GM21529 (cell line): ENCODE measurements around the gene METTL5.
"Not testable (repeated sequence)": the region's sequence is repeated elsewhere in the genome, so short reads cannot be mapped to it uniquely, and the experiment has no call there.

ENCODE experiments used
- ATAC-seq: cut with Tn5 transposase; IDR thresholded peaks from one replicate; pipeline ENCODE4 v1.9.1; 2021; ENCODE audit not compliant: unreplicated experiment

METTL5 gene

DNA sequence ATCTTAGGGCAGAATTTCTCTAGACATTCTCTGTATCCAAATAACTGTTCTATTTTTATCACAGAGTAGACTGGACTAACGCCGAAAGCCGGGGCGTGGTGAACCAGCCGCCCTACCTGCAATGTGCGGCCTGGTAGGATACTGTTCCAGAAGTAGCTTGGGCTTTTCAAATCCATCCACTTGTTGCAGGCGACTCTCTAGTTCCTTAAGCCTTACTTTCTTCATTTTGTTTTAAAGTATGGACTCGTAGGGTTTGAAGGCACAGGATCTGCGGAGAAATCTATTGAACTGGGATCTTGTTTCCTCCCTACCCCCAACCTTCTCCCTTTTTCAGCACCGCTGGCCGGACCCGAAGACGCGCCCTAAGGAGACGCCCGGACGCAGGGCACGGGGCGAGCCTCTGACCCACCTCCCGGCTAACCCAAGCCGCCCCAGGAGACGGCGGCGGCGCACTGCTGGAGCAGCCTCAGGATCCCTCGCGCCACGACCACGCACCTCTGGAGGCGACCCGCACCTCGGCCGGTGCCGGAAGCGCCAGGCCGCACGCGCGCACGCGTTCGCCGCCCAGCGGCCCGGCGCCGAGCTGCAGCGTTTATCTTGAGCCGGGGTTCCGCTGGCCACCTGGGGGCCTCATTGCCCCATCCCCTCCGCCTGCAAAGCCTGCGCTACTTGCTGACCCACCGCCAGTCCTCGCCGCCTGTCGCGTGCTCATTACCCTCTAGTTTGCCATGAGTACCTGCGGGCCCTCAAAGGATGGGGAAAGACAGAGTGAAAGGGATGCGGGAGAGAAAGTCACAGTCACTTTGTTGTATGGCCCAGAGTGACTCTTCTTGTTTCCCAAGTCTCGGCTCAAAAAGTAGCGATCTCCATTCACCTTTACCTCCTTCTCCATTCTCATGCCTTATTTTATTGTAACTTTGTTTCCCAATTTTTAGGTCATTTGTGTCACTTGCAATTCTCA is at the start of gene METTL5:
TSS of gene METTL5 (minus strand) at position 533 of the 961 bp plus-strand sequence. CDS start at position 225, 308 bp downstream.
- ATAC-seq = peak; percentile 58

DNA sequence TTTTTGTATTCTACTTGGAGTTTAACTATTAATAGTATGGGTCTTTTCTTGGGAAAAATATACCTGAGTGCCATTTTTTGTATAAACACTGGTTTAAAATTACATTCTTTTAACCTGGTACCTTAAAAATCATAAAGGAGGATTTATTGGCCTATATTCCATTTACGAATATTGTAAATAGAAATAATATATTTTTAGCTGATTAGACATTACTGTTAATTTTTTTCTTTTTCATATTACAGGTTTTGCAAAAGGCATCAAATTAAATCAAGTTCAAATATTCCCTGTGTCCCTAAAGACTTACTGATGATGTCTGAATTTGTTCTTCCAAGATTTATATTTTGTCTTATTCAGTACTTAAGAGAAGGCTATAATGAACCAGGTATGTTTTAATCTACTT is 47.3 kb upstream of the METTL5 start:
- ATAC-seq = no peak

DNA sequence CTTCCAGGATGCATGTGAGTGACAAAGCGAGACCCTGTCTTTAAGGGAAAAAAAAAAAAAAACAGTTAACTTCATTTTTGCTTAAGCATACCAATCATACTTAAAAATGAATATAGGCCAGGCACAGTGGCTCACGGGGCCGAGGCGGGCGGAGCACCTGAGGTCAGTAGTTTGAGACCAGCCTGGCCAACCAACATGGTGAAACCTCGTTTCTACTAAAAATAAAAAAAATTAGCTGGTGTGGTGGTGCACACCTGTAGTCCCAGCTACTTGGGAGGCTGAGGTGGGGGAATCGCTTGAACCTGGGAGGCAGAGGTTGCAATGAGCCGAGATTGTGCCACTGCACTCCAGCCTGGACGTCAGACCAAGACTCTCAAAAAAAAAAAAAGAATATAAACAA is 46.7 kb upstream of the METTL5 start:
- ATAC-seq = not testable (repeated sequence)

DNA sequence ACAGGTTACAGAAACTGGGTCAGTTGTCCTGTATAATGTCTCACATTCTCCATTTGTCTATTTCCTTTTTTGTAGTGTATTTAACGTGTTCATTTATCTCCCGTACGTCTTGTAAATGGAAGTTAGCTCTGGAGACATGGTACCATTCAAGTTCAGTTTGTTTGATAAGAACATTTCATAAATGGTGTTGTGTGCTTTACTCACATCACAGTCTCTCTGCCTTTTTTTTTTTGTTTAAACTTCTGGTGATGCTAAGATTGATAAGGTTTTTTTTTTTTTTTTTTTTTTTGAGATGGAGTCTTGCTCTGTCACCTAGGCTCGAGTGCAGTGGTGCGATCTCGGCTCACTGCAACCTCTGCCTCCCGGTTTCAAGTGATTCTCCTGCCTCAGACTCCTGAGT is 44.2 kb upstream of the METTL5 start:
- no peak for ATAC-seq

DNA sequence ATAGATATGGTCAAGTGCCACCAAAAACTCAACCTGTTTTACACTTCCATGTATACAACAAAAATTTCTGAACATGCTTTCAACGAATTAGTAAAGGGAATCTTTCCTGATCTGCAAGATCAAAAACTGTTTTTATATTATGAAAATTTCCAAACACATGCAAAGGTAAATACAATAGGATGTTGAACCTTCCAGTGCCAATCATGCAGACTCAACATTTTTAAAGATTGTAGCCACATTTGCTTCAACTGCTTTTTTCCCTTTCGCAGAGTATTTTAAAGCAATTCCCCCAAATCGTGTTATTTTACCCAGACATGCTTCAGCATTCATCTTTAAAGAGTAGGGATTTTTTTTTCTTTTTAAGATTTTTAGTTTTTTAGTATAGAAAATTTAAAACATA is 42.9 kb upstream of the METTL5 start:
- ATAC-seq = no peak

DNA sequence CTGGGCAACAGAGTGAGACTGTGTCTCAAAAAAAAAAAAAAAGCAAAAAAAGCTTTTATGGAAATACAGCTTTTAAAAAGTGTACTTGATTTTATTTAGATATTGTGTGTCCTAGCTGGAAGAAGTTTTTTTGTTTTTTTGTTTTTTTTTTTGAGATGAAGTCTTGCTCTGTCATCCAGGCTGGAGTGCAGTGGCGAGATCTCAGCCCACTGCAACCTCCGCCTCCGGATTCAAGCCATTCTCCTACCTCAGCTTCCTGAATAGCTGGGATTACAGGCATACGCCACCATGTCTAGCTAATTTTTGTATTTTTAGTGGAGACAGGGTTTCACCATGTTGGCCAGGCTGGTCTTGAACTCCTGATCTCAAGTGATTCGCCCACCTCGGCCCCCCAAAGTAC is 41.5 kb upstream of the METTL5 start:
- not testable (repeated sequence) for ATAC-seq

DNA sequence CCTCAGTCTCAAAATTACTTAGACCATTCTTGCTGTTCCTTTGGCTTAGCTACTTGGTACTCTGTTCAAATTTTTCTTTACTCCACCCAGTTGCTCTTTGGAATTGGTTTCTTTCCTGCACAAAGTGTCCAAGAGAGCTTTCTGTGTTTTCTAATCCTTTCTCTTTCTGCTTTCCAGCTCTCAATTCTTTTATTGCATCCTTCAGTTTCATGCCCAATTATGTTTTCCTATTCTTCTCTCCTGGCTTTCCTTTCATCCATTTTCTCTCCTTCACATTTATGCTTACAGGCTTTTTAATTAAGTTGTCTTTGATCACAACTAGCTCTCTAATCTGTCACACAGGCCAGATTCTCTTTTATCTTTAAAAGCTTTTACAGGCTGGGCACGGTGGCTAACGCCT is 40.8 kb upstream of the METTL5 start:
- ATAC-seq = no peak

DNA sequence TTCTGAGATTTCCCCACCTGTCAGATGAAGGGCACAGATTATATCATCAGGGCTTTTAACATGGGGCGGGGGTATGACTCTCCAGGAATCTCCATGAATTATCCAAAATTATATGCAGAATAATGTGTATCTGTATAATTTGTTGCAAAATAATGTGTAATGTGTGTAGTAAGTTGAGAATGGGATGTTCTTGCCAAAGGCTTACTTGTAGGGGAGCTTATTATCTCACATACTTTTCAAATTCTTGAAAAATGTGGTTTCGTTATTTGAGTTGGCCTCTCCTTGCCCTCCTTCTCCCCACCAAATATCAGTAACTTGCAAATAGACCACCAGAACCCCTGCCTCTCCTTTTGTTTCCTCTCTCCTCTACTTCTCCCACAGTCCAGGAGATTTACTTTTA is 38.1 kb upstream of the METTL5 start:
- ATAC-seq = no peak

DNA sequence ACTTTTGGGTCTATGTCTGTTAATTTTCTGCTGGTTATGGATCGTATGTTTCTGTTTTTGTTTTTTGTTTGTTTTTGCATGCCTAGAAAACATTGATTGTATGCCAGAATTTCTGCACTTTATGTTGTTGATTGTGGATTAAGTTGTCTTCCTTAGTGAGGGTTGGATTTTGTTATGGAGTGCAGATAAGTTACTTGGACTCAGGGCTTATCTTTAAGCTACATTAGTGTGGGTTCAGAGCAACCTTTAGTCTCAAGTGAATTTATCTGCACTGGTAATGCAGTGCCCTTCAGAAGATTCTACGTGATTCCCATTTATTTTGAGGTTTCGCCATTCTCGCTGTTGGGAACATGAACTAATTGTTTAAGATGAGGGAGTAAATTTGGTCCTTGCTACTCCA is 35.4 kb upstream of the METTL5 start:
- no peak for ATAC-seq

DNA sequence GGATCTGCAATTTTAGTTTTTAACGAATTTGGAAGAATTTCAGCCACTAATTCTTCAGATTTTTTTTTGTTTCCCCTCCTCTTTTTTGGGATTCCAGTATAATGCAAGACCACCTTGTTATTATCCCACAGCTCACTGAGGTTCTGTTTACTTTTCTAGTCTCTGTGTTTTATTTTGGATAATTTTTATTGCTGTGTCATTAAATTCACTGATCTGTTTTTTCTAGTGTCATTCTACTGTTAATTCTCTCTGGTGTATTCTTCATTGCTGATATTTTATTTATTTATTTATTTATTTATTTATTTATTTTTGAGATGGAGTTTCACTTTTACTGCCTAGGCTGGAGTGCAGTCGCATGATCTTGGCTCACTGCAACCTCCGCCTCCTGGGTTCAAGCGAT is 34.7 kb upstream of the METTL5 start:
- ATAC-seq = no peak

DNA sequence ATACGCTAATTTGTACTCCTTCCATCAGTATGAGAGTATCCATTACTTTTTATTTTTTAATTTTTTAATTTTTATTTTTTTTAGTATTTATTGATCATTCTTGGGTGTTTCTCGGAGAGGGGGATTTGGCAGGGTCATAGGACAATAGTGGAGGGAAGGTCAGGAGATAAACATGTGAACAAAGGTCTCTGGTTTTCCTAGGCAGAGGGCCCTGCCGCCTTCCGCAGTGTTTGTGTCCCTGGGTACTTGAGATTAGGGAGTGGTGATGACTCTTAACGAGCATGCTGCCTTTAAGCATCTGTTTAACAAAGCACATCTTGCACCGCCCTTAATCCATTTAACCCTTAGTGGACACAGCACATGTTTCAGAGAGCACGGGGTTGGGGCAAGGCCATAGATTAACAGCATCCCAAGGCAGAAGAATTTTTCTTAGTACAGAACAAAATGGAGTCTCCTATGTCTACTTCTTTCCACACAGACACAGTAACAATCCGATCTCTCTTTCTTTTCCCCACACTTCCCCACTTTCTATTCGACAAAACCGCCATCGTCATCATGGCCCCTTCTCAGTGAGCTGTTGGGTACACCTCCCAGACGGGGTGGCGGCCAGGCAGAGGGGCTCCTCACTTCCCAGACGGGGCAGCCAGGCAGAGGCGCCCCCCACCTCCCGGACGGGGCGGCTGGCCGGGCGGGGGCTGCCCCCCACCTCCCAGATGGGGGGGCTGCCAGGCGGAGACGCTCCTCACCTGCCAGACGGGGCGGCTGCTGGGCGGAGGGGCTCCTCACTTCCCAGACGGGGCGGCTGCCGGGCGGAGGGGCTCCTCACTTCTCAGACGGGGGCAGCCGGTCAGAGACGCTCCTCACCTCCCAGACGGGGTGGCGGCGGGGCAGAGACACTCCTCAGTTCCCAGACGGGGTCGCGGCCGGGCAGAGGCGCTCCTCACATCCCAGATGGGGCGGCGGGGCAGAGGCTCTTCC is 30.9 kb upstream of the METTL5 start:
- ATAC-seq = not testable (repeated sequence)

DNA sequence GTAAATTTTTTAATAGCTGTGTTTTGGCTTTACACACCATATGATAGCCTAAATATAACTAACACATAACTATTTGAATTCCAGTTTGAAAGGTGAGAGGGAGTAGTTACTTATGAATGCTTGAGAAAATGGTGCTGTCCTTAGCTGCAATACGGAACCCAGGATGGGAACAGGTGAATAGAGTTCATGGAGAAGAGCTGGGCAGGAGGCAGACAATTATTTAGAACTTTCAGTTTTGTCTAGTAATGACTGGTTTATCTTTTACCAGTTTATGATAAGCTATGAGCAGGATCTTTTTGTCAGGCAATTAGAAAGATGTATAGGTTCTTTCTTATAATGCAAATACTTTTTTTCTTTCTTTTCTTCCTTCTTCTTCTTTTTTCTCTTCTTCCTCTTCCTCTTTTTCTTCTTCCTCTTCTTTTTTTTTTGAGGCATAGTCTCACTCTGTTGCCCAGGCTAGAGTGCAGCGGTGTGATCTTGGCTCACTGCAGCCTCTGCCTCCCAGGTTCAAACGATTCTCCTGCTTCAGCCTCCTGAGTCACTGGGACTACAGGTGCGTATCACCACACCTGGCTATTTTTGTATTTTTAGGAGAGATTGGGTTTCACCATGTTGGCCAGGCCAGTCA is 28.4 kb upstream of the METTL5 start:
- ATAC-seq = no peak

DNA sequence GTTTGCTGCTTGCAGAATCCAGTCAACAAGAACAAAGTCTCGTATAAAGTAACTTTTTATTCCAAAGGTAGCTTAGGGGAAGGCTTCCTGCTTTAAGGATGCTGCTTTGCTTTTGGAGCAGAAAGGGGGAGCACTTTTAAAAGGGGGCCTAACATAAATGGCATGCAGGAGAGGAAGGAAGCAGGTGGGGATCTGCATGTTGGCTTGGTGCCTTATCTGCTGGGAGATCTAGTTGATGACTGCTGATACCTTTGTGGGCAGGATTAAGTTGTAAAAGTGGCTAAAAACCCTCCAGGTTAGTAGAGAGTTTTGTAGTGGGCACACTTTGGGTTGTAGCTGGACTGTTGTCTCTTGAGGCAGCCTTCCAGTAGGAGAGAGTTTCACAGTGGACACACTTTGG is 25.0 kb upstream of the METTL5 start:
- ATAC-seq = no peak

DNA sequence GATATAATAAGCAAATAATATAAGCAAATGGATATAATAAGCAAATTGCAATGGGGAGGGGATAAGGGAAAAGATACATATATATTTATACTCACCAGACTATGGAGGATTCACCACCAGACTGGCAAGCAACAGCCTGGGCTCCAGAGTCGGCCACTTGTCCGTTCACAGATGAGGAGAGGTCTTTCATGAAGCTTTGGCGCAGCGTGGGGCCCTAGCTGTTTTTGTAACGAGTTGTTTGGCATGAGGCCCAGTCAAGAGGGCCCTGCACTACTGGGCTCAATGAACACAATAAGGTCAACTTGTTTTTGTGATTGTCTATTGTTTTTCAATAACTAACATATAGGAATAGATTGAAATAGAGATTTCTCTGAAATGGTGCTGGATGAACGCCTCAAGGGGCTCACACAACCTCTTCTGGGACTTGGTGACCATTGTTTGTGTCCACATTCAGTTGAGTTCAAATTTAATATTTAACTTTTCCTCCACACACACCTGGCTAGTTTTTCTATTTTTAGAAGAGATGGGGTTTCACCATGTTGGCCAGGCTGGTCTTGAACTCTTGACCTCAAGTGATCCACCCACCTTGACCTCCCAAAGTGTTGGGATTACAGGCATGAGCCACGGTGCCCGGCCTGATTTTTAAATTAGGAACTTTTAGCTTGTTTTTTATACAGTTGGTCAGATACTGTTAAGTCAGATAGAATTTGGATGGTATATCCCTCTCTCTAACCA is 24.4 kb upstream of the METTL5 start:
- ATAC-seq = not testable (repeated sequence)

DNA sequence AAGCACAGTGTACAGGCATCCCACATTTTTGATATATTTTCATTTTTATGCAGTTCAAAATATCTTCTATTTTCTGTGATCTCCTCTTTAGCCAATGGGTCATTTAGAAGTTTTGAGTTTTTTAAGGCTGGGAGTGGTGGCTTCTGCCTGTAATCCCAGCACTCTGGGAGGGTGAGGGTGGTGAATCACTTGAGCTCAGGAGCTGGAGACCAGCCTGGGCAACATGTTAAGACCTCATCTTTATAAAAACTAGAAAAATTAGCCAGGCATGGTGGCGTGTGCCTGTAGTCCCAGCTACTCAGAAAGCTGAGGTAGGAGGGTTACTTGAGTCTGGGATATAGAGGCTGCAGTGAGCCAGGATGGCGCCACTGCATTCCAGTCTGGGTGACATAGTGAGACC is 20.3 kb upstream of the METTL5 start:
- ATAC-seq = no peak

DNA sequence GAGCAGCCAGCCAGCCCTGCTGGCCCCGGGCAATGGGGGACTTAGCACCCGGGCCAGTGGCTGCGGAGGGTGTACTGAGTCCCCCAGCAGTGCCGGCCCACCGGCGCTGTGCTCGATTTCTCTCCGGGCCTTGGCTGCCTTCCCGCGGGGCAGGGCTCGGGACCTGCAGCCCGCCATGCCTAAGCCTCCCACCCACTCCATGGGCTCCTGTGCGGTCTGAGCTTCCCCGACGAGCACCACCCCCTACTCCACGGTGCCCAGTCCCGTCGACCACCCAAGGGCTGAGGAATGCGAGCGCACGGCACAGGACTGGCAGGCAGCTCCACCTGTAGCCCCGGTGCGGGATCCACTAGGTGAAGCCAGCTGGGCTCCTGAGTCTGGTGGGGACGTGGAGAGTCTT is 16.9 kb upstream of the METTL5 start:
- not testable (repeated sequence) for ATAC-seq

DNA sequence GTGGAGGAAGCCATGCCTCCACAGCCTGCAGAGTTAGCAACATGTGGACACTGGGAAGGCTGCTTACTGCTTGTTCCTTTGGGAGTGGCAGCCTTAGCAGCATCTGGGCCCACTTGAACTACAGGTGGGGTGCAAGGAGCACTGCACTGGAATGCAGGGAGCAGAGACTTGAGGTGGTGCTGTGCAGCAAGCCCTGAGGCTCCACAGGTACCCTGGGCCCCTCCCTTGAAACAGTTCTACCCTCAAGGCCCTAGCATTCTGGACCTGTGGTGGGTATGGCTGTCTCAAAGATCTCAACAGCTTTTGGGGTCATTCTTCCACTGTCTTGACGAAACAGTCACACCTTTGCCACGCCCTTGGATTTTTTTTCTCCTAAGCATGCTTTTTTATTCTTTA is 16.0 kb upstream of the METTL5 start:
- ATAC-seq = no peak

DNA sequence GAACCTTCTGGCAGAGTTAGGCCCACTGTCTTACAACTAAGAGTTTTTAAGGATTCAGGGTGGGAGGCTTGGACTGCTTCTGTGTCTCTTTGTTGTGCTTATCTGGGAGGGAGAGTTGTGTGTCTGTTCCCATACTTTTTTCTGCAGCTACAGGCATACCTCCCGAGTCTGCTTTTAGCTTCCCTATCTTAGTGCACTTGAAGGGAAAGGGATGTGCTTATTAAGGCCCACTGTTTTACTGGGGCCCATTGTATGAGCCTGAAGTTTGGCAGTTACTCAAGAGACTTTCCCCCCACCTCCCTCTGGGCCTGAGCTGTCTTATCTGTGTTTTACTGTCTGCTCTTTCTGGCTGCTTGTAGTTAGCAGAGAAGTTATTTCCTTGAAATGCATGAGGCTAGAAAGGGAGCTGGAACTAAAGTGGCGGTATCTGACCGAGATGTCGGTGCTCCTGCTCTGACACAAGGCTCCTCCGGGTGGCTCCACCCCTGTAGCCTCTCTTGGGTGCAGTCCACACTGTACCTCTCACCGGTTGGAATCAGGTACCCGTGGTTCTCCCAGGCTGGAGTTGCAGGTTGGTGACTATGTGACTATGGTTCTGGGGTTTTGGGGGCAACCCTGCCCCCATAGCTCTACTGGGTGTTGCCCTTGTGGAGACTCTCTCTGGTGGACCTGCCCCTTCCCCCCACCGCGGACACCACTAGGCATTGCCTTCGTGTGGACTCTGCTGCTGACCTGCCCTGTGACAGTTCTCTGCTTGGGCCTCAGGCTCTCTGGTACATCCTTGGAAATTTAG is 15.4 kb upstream of the METTL5 start:
- ATAC-seq = no peak

DNA sequence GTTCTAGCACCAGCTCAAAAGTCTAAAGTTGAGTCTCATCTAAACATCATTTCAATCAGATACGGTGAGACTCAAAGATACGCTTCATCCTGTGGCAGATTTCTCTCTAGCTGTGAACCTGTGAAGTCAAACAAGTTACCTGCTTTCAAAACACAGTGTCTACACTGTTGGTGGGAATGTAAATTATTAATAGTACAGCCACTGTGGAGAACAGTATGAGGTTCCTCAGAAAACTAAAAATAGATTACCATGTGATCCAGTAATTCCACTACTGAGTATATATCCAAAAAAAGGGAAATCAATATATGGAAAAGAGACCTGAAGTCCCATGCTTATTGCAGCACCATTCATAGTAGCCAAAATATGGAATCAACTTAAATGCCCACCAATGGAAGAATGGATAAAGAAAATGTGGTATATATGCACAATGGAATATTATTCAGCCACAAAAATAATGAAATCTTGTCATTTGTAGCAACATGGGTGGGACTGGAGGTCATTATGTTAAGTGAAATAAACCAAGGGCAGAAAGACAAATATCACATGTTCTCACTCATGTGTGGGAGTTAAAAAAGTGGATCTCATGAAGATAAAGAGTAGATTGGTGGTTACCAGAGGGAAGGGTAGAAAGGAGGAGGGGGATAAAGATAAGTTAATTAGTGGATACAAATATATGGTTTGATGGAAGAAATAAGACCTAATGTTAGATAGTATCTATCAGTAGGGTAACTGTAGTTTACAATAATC is 14.2 kb upstream of the METTL5 start:
- no peak for ATAC-seq
